ENCODE measurements around the gene UGT1A10.
"Not testable (repeated sequence)": the region's sequence is repeated elsewhere in the genome, so short reads cannot be mapped to it uniquely, and the experiment has no call there.

The UGT1A10 gene

GRCh38 chr2:233746475-233747282, 110.4 kb downstream of the UGT1A10 start:
- no peak for DNase-seq

- no peak for DNase-seq
Measured at GRCh38 chr2:233747283-233747544, 111.0 kb downstream of the UGT1A10 start.

- not testable (repeated sequence) for DNase-seq
Measured at GRCh38 chr2:233750689-233751088, 114.4 kb downstream of the UGT1A10 start.

- not testable (repeated sequence) for DNase-seq
Measured at GRCh38 chr2:233751212-233752009, 115.2 kb downstream of the UGT1A10 start.

GRCh38 chr2:233754872-233755611, 118.8 kb downstream of the UGT1A10 start:
- DNase-seq = no peak

GRCh38 chr2:233756429-233757081, 120.3 kb downstream of the UGT1A10 start:
- DNase-seq = no peak

- no peak for DNase-seq
Measured at GRCh38 chr2:233758141-233758540, 121.9 kb downstream of the UGT1A10 start.

- DNase-seq = no peak
Measured at GRCh38 chr2:233758849-233759248, 122.6 kb downstream of the UGT1A10 start.

- no peak for DNase-seq
Measured at GRCh38 chr2:233760043-233760442, 123.8 kb downstream of the UGT1A10 start, which contains the start of gene UGT1A1. Gene UGT1A1, plus strand, starts transcription at chr2:233760270. Its CDS starts 18 bp downstream, at chr2:233760288.

GRCh38 chr2:233761040-233761769, 125.0 kb downstream of the UGT1A10 start:
- no peak for DNase-seq

- DNase-seq = no peak
Measured at GRCh38 chr2:233764264-233764663, 128.0 kb downstream of the UGT1A10 start.

GRCh38 chr2:233764761-233765160, 128.5 kb downstream of the UGT1A10 start:
- DNase-seq = no peak

- no peak for DNase-seq
Measured at GRCh38 chr2:233766416-233766815, 130.2 kb downstream of the UGT1A10 start.

- no peak for DNase-seq
Measured at GRCh38 chr2:233768076-233768475, 131.8 kb downstream of the UGT1A10 start.

GRCh38 chr2:233769260-233769659, 133.0 kb downstream of the UGT1A10 start:
- no peak for DNase-seq

GRCh38 chr2:233772153-233772552, 135.9 kb downstream of the UGT1A10 start:
- no peak for DNase-seq

GRCh38 chr2:233772583-233772982, 136.3 kb downstream of the UGT1A10 start:
- DNase-seq = no peak

GRCh38 chr2:233773854-233774253, 137.6 kb downstream of the UGT1A10 start:
- no peak for DNase-seq

GRCh38 chr2:233775414-233775813, 139.2 kb downstream of the UGT1A10 start:
- no peak for DNase-seq

- no peak for DNase-seq
Measured at GRCh38 chr2:233778030-233778429, 141.8 kb downstream of the UGT1A10 start, which contains the start of gene MROH2A. Gene MROH2A, plus strand, starts transcription at chr2:233778330. Its CDS starts 1,029 bp downstream, at chr2:233779359.

- DNase-seq = no peak
Measured at GRCh38 chr2:233779722-233780121, 143.5 kb downstream of the UGT1A10 start.

GRCh38 chr2:233780771-233781170, 144.5 kb downstream of the UGT1A10 start:
- DNase-seq = no peak

Data from SW 1271 (cell line).